Measurements from ENCODE around the gene CCDC124. TPM values are rescaled to one million over a fixed set of nuclear protein-coding genes. Genes with fewer than 3 reads are reported as not detected.
"Not testable (repeated sequence)": the region's sequence is repeated elsewhere in the genome, so short reads cannot be mapped to it uniquely, and the experiment has no call there.

CCDC124 gene
- polyA plus RNA-seq, 3 donors = 29.7 to 66.3 (median 29.7) TPM

DNA sequence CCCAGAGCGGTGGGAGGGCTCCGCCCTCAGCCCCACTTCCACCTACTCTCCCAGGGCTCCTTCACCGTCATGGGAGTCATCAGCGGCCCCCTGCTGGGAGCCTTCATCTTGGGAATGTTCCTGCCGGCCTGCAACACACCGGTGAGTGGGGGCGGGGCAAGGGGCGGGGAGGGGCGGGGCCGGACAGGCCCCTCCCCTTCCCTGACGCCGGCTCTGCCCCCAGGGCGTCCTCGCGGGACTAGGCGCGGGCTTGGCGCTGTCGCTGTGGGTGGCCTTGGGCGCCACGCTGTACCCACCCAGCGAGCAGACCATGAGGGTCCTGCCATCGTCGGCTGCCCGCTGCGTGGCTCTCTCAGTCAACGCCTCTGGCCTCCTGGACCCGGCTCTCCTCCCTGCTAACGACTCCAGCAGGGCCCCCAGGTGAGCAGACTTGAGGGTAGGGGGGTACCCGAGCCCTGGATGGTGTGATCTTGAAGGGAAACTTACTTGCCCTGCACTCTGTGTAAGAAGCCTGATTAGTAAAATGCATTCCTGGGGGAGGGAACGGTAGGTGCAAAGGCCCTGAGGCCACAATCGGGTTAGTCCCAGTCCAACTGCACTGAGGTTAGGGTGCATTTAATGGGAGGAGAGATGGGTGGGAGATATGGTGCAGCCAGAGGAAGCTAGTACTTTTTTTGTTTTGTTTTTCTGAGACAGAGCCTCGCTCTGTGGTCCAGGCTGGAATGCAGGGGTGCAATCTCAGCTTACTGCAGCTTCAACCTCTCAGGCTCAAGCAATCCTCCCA lies 49.0 kb upstream of the CCDC124 start:
- Mint-ChIP-seq H3K27ac (no peak overlapping the region), H3K27me3 (ENCODE audit: low read depth in 3 of 3) (peaks cover 3 to 6% (median 3%) of the 10 kb centered on the region in 3 donors), H3K36me3 (no peaks in the 10 kb centered on the region), H3K9me3 (no peaks in the 10 kb centered on the region), H3K4me3 (no peak overlapping the region), H3K4me1 (no peaks in the 10 kb centered on the region)
- Histone ChIP-seq H3K9ac (ENCODE audit: insufficient read depth, low read length, poor library complexity, severe bottlenecking) (no peak overlapping the region), H3K79me2 (ENCODE audit: insufficient read depth, low read length) (no peaks in the 10 kb centered on the region), H3K4me3 (replicated peaks in 1 of 3; ENCODE audit: low read depth in 2 of 3, low read length in 3 of 3) (no peak overlapping the region), H3K4me1 (ENCODE audit: control insufficient read depth in 1 of 2, insufficient read depth in 2 of 2, low read length in 2 of 2) (no peaks in the 10 kb centered on the region), H3K27ac (ENCODE audit: low read depth in 1 of 2, low read length in 2 of 2) (no peak overlapping the region), H4K20me1 (ENCODE audit: insufficient read depth, low read length) (no peaks in the 10 kb centered on the region), H3K27me3 (ENCODE audit: control insufficient read depth in 2 of 2, insufficient read depth in 2 of 2, low read length in 2 of 2) (no peaks in the 10 kb centered on the region), H3K4me2 (replicated peaks; ENCODE audit: extremely low read depth, low read length, poor library complexity, severe bottlenecking) (no peak overlapping the region), H3K9me3 (replicated peaks in 1 of 2; ENCODE audit: control insufficient read depth in 1 of 2, insufficient read depth in 1 of 2, low read length in 2 of 2) (no peaks in the 10 kb centered on the region), H3K36me3 (replicated peaks in 1 of 2; ENCODE audit: control insufficient read depth in 1 of 2, insufficient read depth in 2 of 2, low read length in 2 of 2) (no peaks in the 10 kb centered on the region), H2AFZ (ENCODE audit: insufficient read depth, low read depth, low read length, poor library complexity, severe bottlenecking) (no peak overlapping the region)
- 88% methylated on average over 24 of the region's 33 CpGs for WGBS (ENCODE audit: insufficient coverage)
- TF ChIP-seq, protein P1, sequence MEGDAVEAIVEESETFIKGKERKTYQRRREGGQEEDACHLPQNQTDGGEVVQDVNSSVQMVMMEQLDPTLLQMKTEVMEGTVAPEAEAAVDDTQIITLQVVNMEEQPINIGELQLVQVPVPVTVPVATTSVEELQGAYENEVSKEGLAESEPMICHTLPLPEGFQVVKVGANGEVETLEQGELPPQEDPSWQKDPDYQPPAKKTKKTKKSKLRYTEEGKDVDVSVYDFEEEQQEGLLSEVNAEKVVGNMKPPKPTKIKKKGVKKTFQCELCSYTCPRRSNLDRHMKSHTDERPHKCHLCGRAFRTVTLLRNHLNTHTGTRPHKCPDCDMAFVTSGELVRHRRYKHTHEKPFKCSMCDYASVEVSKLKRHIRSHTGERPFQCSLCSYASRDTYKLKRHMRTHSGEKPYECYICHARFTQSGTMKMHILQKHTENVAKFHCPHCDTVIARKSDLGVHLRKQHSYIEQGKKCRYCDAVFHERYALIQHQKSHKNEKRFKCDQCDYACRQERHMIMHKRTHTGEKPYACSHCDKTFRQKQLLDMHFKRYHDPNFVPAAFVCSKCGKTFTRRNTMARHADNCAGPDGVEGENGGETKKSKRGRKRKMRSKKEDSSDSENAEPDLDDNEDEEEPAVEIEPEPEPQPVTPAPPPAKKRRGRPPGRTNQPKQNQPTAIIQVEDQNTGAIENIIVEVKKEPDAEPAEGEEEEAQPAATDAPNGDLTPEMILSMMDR (IDR thresholded peaks at IDR 0.05) = no peak
- intact Hi-C loops (cut with micrococcal nuclease) = no loop called here
- no peak for DNase-seq

DNA sequence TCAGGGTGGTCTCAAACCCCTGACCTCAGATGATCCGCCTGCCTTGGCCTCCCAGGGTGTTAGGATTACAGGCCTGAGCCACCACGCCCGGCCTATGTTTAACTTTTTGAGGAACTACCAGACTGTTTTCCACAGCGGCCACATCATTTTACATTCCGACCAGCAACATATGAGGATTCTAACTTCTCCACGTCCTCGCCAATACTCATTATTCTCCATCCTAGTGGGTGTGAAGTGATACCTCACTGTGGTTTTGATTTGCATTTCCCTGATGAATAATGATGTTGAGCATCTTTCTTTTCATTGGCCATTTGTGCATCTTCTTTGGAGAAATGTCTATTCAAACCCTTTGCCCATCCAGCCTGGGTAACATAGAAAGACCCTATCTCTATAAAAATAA lies 46.3 kb upstream of the CCDC124 start:
- no peak for DNase-seq
- H4K20me1 ChIP-seq (ENCODE audit: insufficient read depth, low read length) = no peaks in the 10 kb centered on the region
- no peak overlapping the region for H3K27ac ChIP-seq (ENCODE audit: low read depth in 1 of 2, low read length in 2 of 2)
- no peaks in the 10 kb centered on the region for H3K4me1 Mint-ChIP-seq
- TF ChIP-seq, protein P1 (IDR thresholded peaks at IDR 0.05) = no peak
- no peak overlapping the region for H3K27ac Mint-ChIP-seq
- H3K4me3 ChIP-seq (replicated peaks in 1 of 3; ENCODE audit: low read depth in 2 of 3, low read length in 3 of 3) = no peak overlapping the region
- 93% methylated on average over 4 of the region's 7 CpGs for WGBS (ENCODE audit: insufficient coverage)
- intact Hi-C loops (cut with micrococcal nuclease) = no loop called here
- no peaks in the 10 kb centered on the region for H3K9me3 Mint-ChIP-seq
- no peaks in the 10 kb centered on the region for H3K9me3 ChIP-seq (replicated peaks in 1 of 2; ENCODE audit: control insufficient read depth in 1 of 2, insufficient read depth in 1 of 2, low read length in 2 of 2)
- H3K4me1 ChIP-seq (ENCODE audit: control insufficient read depth in 1 of 2, insufficient read depth in 2 of 2, low read length in 2 of 2) = no peaks in the 10 kb centered on the region
- no peak overlapping the region for H3K9ac ChIP-seq (ENCODE audit: insufficient read depth, low read length, poor library complexity, severe bottlenecking)
- no peaks in the 10 kb centered on the region for H3K36me3 ChIP-seq (replicated peaks in 1 of 2; ENCODE audit: control insufficient read depth in 1 of 2, insufficient read depth in 2 of 2, low read length in 2 of 2)
- no peak overlapping the region for H2AFZ ChIP-seq (ENCODE audit: insufficient read depth, low read depth, low read length, poor library complexity, severe bottlenecking)
- peaks cover 0 to 2% (median 1%) of the 10 kb centered on the region in 3 donors for H3K27me3 Mint-ChIP-seq (ENCODE audit: low read depth in 3 of 3)
- no peaks in the 10 kb centered on the region for H3K79me2 ChIP-seq (ENCODE audit: insufficient read depth, low read length)
- H3K4me3 Mint-ChIP-seq = no peak overlapping the region
- no peak overlapping the region for H3K4me2 ChIP-seq (replicated peaks; ENCODE audit: extremely low read depth, low read length, poor library complexity, severe bottlenecking)
- H3K36me3 Mint-ChIP-seq = no peaks in the 10 kb centered on the region
- H3K27me3 ChIP-seq (ENCODE audit: control insufficient read depth in 2 of 2, insufficient read depth in 2 of 2, low read length in 2 of 2) = no peaks in the 10 kb centered on the region

DNA sequence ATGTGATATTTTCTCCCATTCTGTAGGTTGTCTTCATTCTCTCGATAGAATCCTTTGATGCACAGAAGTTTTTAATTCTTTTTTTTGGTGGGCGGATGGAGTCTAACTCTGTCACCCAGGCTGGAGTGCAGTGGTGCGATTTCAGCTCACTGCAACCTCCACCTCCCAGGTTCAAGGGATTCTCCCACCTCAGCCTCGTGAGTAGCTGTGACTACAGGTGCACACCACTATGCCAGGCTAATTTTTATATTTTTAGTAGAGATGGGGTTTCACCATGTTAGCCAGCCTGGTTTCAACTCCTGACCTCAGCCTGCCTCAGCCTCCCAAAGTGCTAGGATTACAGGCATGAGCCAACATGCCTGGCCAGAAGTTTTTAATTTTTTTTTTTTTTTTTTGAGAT lies 45.6 kb upstream of the CCDC124 start:
- H3K4me3 ChIP-seq (replicated peaks in 1 of 3; ENCODE audit: low read depth in 2 of 3, low read length in 3 of 3); H4K20me1 ChIP-seq (ENCODE audit: insufficient read depth, low read length); H3K36me3 ChIP-seq (replicated peaks in 1 of 2; ENCODE audit: control insufficient read depth in 1 of 2, insufficient read depth in 2 of 2, low read length in 2 of 2); H3K4me3 Mint-ChIP-seq; H3K36me3 Mint-ChIP-seq; H3K4me1 Mint-ChIP-seq; H3K4me2 ChIP-seq (replicated peaks; ENCODE audit: extremely low read depth, low read length, poor library complexity, severe bottlenecking); H3K79me2 ChIP-seq (ENCODE audit: insufficient read depth, low read length); H3K27me3 ChIP-seq (ENCODE audit: control insufficient read depth in 2 of 2, insufficient read depth in 2 of 2, low read length in 2 of 2); DNase-seq; H3K9me3 ChIP-seq (replicated peaks in 1 of 2; ENCODE audit: control insufficient read depth in 1 of 2, insufficient read depth in 1 of 2, low read length in 2 of 2); intact Hi-C loops (cut with micrococcal nuclease); H3K9me3 Mint-ChIP-seq; H3K27ac Mint-ChIP-seq; H3K4me1 ChIP-seq (ENCODE audit: control insufficient read depth in 1 of 2, insufficient read depth in 2 of 2, low read length in 2 of 2); H2AFZ ChIP-seq (ENCODE audit: insufficient read depth, low read depth, low read length, poor library complexity, severe bottlenecking); H3K27ac ChIP-seq (ENCODE audit: low read depth in 1 of 2, low read length in 2 of 2); H3K27me3 Mint-ChIP-seq (ENCODE audit: low read depth in 3 of 3); H3K9ac ChIP-seq (ENCODE audit: insufficient read depth, low read length, poor library complexity, severe bottlenecking): not testable (repeated sequence)
- WGBS (ENCODE audit: insufficient coverage) = no CpG with 5 or more reads among the region's 4 CpGs

Data from CD14-positive monocyte (primary cell).